ENCODE measurements around the gene ROS1.

ROS1 gene

DNA sequence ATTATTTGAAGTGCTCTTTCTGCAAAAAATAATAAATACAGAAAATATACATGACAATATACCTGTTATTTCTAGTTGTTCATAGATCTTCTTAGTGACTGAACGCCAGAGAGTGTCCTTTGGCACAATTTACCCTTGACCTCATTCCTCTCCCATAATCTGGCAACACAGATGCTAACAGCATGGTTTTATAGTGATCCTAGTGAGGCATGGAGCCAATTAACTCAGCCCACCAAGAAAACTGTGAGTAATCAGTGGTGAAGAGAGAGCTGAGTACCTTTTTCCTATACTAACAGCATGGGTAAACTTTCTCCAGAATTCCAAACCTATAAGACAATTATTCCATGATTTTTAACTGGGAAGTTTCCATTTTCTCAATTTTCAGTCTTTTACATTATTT, 99.3 kb downstream of the ROS1 start:
- no peak for DNase-seq (ENCODE audit: extremely low read depth, insufficient read length)
- Histone ChIP-seq H3K4me3 (replicated peaks; ENCODE audit: low read depth, low read length) (no peak overlapping the region), H3K36me3 (ENCODE audit: control insufficient read depth, insufficient read depth, low read length) (no peaks in the 10 kb centered on the region), H3K27me3 (replicated peaks; ENCODE audit: control insufficient read depth, insufficient read depth, low read length) (no peaks in the 10 kb centered on the region; the same call in 1 of the 2 replicates)
- TF ChIP-seq, protein P1, sequence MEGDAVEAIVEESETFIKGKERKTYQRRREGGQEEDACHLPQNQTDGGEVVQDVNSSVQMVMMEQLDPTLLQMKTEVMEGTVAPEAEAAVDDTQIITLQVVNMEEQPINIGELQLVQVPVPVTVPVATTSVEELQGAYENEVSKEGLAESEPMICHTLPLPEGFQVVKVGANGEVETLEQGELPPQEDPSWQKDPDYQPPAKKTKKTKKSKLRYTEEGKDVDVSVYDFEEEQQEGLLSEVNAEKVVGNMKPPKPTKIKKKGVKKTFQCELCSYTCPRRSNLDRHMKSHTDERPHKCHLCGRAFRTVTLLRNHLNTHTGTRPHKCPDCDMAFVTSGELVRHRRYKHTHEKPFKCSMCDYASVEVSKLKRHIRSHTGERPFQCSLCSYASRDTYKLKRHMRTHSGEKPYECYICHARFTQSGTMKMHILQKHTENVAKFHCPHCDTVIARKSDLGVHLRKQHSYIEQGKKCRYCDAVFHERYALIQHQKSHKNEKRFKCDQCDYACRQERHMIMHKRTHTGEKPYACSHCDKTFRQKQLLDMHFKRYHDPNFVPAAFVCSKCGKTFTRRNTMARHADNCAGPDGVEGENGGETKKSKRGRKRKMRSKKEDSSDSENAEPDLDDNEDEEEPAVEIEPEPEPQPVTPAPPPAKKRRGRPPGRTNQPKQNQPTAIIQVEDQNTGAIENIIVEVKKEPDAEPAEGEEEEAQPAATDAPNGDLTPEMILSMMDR (IDR thresholded peaks at IDR 0.05; ENCODE audit: insufficient read depth, low read length, poor library complexity, severe bottlenecking) = no peak

DNA sequence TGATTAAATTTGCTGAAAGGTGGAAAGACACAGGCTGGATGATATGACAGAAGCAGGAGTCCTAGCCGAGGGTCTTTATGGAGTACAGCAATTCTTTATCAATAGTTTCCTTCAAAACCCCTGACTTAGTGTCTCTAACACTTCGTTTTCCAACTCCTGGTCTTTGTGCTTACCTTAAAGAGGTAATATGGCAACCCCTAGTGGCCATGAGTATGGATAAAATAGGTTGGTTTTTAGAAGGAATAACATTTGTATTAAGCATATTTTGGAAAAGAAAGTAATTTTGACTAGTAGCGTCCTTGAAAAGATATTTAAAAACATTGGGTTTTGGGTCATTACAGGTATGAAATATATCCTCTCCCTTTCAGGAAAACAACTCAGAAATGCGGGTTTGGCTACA, 108.5 kb downstream of the ROS1 start:
- Histone ChIP-seq H3K4me3 (replicated peaks; ENCODE audit: low read depth, low read length) (no peak overlapping the region), H3K36me3 (ENCODE audit: control insufficient read depth, insufficient read depth, low read length) (no peaks in the 10 kb centered on the region), H3K27me3 (replicated peaks; ENCODE audit: control insufficient read depth, insufficient read depth, low read length) (no peaks in the 10 kb centered on the region)
- TF ChIP-seq, protein P1 (IDR thresholded peaks at IDR 0.05; ENCODE audit: insufficient read depth, low read length, poor library complexity, severe bottlenecking) = peak; percentile 44
- DNase-seq (ENCODE audit: extremely low read depth, insufficient read length) = no peak

DNA sequence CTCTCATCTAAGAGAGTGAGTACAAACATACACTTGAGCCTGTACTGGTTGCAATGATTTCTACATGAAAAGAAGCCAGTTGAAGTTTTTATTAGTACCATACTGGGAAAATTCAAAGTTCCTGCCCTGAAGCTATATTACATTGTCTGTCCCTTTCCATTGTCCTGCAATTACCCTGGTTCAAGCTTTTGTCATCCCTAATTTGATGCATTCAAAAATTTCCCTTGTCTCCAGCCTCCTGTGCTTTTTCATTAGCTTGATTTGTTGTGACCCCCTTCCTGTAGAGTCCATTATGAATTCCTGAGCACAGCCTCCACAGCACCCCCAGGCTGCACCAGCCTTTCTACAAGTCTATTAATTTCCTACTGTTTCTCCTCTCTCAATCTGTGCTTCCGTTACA, 114.0 kb downstream of the ROS1 start:
- Histone ChIP-seq H3K27me3 (replicated peaks; ENCODE audit: control insufficient read depth, insufficient read depth, low read length) (no peaks in the 10 kb centered on the region), H3K36me3 (ENCODE audit: control insufficient read depth, insufficient read depth, low read length) (no peaks in the 10 kb centered on the region), H3K4me3 (replicated peaks; ENCODE audit: low read depth, low read length) (no peak overlapping the region)
- TF ChIP-seq, protein P1 (IDR thresholded peaks at IDR 0.05; ENCODE audit: insufficient read depth, low read length, poor library complexity, severe bottlenecking) = no peak
- DNase-seq (ENCODE audit: extremely low read depth, insufficient read length) = no peak

DNA sequence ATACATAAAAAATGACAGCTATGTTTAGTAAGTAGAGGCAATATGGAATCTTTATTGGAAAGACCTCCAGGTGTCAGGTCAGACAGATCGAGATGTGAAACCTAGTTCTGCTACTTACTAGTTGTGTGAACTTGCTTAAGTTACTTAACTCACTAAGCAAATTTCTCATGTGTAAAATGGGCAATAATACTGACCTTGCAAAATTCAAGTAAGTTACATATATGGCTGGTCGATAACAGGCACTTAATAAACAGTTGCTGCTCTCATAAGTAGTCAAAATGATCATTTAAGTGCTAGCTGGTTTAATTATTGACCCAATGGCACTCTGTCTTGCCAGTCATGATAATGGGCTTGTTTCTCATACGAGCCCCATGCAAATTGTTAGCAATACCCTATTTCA, 114.4 kb downstream of the ROS1 start:
- no peak overlapping the region for H3K4me3 ChIP-seq (replicated peaks; ENCODE audit: low read depth, low read length)
- no peak for DNase-seq (ENCODE audit: extremely low read depth, insufficient read length)
- TF ChIP-seq, protein P1 (IDR thresholded peaks at IDR 0.05; ENCODE audit: insufficient read depth, low read length, poor library complexity, severe bottlenecking) = no peak
- H3K27me3 ChIP-seq (replicated peaks; ENCODE audit: control insufficient read depth, insufficient read depth, low read length) = no peaks in the 10 kb centered on the region
- H3K36me3 ChIP-seq (ENCODE audit: control insufficient read depth, insufficient read depth, low read length) = no peaks in the 10 kb centered on the region

DNA sequence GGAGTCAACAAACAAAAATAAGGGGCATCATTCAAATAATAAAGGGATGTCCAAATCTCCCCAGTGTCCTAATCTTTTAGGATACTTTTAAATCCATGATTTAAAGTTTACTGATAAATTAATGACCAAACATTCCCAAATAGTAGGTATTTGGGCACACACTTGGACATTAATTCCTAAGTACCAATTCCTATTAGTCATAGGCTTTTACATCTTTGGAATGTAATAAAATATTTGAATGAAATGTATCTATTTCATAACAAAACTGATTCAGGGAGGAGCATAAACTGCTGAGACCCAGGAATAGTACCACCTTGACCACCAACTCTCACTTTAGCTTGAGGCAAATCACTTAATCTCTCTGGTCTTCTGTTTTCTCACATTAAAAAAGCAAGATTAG, 116.1 kb downstream of the ROS1 start:
- TF ChIP-seq, protein P1 (IDR thresholded peaks at IDR 0.05; ENCODE audit: insufficient read depth, low read length, poor library complexity, severe bottlenecking) = no peak
- no peak for DNase-seq (ENCODE audit: extremely low read depth, insufficient read length)
- Histone ChIP-seq H3K4me3 (replicated peaks; ENCODE audit: low read depth, low read length) (no peak overlapping the region), H3K27me3 (replicated peaks; ENCODE audit: control insufficient read depth, insufficient read depth, low read length) (no peaks in the 10 kb centered on the region), H3K36me3 (ENCODE audit: control insufficient read depth, insufficient read depth, low read length) (no peaks in the 10 kb centered on the region)

DNA sequence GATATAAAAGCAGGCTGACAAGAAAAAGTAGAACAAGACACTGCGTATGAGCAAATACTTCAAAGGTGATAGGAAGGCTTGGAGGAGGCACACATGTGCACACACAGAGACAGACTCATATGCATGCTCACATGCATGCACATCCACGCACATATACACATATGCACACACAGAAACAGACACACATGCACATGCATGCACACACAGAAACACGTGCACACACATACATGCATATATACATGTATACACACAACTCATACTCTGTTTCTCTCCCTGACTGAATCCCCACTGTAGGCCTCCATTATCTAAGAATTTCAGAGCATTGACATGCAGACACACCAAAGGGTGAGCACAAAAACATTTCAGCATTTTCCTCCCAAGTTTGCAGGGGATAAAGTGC, 116.7 kb downstream of the ROS1 start:
- DNase-seq (ENCODE audit: extremely low read depth, insufficient read length) = no peak
- Histone ChIP-seq H3K4me3 (replicated peaks; ENCODE audit: low read depth, low read length) (no peak overlapping the region), H3K27me3 (replicated peaks; ENCODE audit: control insufficient read depth, insufficient read depth, low read length) (no peaks in the 10 kb centered on the region), H3K36me3 (ENCODE audit: control insufficient read depth, insufficient read depth, low read length) (no peaks in the 10 kb centered on the region)
- TF ChIP-seq, protein P1 (IDR thresholded peaks at IDR 0.05; ENCODE audit: insufficient read depth, low read length, poor library complexity, severe bottlenecking) = no peak
